Omental fat pad (tissue), 4 donors: ENCODE measurements around the gene ATXN3. TPM values are rescaled to one million over a fixed set of nuclear protein-coding genes. Genes with fewer than 3 reads are reported as not detected.
"Not testable (repeated sequence)": the region's sequence is repeated elsewhere in the genome, so short reads cannot be mapped to it uniquely, and the experiment has no call there.

Source experiments
- ATAC-seq: fragments of 150-250 bp; one replicate; pipeline ENCODE4 v1.9.1; 2016; ENCODE audit warnings: mild to moderate bottlenecking, moderate library complexity; ENCODE audit not compliant: low FRiP score
- DNase-seq: peaks from one replicate; pipeline ENCODE4 v3.0.0-alpha.2; 2019; ENCODE audit warnings: low spot score
- CTCF ChIP-seq, 3 donors: fragments of 450-650 bp; IDR thresholded peaks; one replicate each; pipeline ENCODE4 v1.5.1; 2016 to 2017; ENCODE audit warnings: antibody characterized with exemption in 3 of 3, mild to moderate bottlenecking in 3 of 3, moderate library complexity in 2 of 3
- total RNA-seq, 4 donors: library from RNA; depleted of rRNA; stranded (reverse); fragments of >200 nt; gene quantifications; one replicate each; pipeline ENCODE4 v1.1.0, GENCODE V29; 2016

The ATXN3 gene
- total RNA-seq, 4 donors from 2014 or later, result 23.4 to 37.9 (median 36.4) TPM

- TF ChIP-seq CTCF (IDR thresholded peaks at IDR 0.05), result no peak
- ATAC-seq (no peak), DNase-seq (no peak)
These were observed 17.9 kb downstream of the ATXN3 start for GRCh38 chr14:92088494-92088893.

GRCh38 chr14:92074555-92074954 lies 31.8 kb downstream of the ATXN3 start:
- no peak for TF ChIP-seq CTCF (IDR thresholded peaks at IDR 0.05)
- no peak for DNase-seq
- ATAC-seq, result no peak

- no peak for ATAC-seq
- TF ChIP-seq CTCF (IDR thresholded peaks at IDR 0.05), result no peak
- no peak for DNase-seq
These were observed 48.1 kb downstream of the ATXN3 start for GRCh38 chr14:92058006-92058917.

GRCh38 chr14:92049781-92050180 lies 56.6 kb downstream of the ATXN3 start:
- no peak for ATAC-seq
- TF ChIP-seq CTCF (IDR thresholded peaks at IDR 0.05), result no peak

GRCh38 chr14:92049221-92049620 lies 57.2 kb downstream of the ATXN3 start:
- not testable (repeated sequence) for DNase-seq

More at GRCh38 chr14:92049781-92050180, 56.6 kb downstream of the ATXN3 start:
- DNase-seq, result no peak

GRCh38 chr14:92045904-92046303 lies 60.5 kb downstream of the ATXN3 start:
- not testable (repeated sequence) for DNase-seq, ATAC-seq

More at GRCh38 chr14:92049221-92049620, 57.2 kb downstream of the ATXN3 start:
- ATAC-seq, result not testable (repeated sequence)

- ATAC-seq, DNase-seq: not testable (repeated sequence)
These were observed 64.6 kb downstream of the ATXN3 start for GRCh38 chr14:92041766-92042165.

- ATAC-seq (no peak), DNase-seq (no peak)
- TF ChIP-seq CTCF (IDR thresholded peaks at IDR 0.05), result no peak
These were observed 65.2 kb downstream of the ATXN3 start for GRCh38 chr14:92041203-92041602.
